CD4-positive, alpha-beta T cell treated with Interleukin-2 at 100 ng/mL for 4 hours (primary cell): Measurements from ENCODE around the gene TSC22D2.
"Not testable (repeated sequence)": the region's sequence is repeated elsewhere in the genome, so short reads cannot be mapped to it uniquely, and the experiment has no call there.

Experiments used
- DNase-seq: peaks from one replicate; pipeline ENCODE4 v3.0.0-alpha.2; 2020; ENCODE audit warnings: low spot score

The TSC22D2 gene

DNA sequence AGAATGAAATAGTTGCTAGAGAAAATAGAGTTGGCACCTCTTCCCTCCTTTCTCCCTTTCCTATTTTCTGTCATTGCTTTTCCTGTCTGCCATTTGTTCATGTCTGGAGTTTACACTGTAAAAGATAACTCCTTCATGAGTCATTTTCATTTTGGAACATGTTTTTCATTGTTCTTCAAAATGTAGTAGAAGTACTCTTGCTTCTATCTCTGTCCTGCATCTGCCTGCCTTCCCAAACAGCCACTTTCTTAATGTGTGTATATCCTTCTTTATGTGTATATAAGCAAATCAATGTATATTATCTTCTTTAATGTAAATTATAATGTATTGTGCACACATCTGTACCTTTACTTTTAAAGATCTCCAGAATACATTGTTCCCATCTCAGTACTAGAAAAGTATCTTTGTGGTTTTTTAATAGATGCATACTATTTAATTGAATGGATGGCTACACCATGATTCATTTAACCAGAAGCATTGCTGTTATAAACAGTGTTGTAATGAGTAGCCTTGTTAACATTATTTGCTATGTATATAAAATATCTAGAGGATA is 41.1 kb downstream of the TSC22D2 start:
- DNase-seq: no peak

DNA sequence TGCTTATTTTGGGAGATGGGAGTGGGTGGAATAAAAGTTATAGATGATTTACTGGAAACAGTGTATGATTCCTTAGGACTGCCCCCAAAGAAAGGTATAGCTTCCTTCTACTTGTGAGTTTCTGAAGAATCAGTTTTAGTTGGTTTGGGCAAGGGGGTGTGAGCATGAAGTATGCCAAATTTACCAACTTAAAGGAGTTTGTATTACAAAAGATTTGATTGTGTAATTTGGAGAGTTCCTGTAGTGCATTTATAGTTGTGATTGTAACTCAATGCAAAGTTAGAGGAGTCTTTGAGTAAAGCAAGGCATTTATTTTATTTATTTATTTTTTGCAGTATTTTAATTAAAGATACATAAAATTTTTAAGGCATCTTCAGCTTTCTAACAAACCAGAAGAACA is 42.8 kb downstream of the TSC22D2 start:
- no peak for DNase-seq

DNA sequence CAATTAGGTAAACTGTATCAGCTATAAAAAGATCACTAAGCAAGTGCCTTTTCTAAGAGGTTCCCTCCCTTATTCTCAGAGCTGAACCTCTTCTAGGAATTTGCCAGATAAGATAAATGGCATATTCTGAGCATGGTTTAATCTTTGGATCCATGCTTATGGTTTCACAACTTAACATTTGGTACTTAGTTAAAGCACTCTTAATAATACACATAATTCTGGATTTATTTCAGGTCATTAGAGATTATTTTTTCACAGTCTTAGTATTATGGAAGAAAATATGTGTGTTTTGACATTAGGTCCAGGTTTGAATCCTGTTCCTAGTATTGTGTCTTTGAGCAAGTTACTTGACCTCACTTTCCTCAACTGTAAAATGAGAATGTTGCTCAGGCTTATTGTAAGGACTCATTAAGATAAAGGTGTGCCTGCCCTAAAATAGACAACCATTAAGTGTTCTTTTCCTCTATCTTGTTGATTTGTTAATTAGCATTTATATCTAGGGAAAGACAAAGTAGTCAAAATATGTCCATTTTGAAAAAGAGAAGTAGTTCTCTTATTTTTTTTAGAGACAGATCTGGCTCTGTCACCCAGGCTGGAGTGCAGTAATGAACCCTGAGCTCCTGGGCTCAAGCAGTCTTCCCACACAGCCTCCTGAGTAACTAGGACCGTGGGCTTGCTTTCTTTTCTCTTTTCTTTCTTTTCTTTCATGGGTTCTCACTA is 43.4 kb downstream of the TSC22D2 start:
- DNase-seq: peak; percentile 7

DNA sequence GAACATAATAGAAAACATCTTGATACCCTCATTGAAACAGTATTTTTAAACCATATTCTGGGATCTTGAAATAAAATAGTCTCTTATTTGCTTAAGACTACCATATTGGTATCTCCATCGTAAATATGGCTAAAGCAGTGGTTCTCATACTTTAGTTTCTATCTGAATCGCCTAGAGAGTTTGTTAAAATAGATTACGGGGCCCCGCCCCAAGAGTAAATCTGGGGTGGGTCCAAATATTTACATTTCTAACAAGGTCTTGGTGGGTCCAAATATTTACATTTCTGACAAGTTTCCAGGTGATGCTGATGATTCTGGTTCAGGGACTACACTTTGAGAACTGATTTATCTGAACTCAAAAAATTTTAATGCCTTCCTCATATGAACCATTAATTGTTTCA is 45.3 kb downstream of the TSC22D2 start:
- no peak for DNase-seq

DNA sequence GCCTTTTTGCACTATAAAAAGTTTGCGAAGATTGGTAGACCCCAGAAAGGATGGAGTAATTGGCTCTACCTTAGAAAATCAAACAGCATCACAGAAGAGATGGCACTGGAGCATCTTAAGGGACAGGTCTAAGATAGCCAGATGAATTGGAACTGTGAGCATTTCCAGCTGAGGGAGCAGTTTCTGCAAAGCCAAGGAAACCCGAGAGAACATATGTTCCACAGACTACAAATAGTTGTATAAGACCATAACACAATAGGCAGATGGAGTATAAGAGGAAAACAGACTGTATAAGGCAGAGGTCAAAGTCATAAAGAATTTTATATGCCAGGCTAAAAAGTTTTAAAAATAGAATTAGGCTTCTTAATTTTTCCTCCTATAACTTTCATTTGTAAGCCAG is 46.0 kb downstream of the TSC22D2 start:
- DNase-seq: no peak

DNA sequence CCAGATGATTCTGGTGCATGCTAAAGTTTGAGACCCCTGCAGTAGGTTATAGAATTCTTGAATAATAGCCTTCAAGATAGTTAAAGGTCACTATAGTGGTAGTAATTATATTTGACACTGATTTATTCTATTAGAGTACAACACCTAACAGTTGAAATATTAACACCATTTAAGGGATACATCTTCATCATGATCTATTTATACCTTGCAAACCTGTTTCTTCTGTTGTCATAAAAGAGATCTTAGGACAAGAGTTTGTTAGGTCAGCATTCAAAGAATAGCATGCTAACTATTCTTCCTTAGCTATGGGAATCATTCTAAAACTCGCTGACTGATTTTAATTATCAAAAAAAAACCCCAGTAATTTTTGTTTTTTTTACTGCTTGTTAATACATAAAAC is 46.5 kb downstream of the TSC22D2 start:
- no peak for DNase-seq

DNA sequence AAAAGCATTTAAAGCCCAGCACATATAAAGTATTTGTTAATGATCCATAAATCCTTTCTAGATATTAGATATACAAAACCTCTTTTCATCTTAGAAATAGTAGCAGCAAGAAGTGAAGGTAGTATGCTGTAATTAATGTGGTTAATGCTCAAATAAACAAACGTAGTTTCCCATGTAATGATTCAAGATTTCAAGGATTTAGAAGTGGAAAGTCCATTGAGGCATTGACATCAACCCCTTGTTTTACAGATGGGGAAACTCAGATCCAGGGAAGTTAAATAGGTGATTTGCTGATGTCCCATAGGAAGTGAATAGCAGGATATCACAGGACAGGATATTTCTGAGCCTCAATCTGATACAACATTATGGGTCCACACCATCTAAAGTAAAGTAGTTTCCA is 47.2 kb downstream of the TSC22D2 start:
- no peak for DNase-seq

DNA sequence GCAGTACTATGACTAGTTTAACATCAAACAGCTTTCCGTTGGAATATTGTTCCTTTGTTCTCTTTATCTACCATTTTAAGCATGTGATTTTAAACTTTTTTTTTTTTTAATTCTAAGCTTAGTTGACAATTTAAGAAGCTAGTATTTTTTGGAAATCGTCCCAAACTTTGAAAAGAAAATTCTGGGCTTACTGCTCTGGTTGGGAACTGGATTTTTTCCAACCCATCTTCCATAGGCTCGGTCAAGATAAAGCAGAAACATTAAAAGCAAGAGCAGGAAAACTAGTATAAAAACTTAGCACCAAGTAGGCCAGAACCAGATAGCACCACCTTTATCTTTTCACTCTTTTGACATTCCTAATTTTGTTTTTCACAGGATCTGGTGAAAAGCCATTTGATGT is 49.9 kb downstream of the TSC22D2 start:
- no peak for DNase-seq

DNA sequence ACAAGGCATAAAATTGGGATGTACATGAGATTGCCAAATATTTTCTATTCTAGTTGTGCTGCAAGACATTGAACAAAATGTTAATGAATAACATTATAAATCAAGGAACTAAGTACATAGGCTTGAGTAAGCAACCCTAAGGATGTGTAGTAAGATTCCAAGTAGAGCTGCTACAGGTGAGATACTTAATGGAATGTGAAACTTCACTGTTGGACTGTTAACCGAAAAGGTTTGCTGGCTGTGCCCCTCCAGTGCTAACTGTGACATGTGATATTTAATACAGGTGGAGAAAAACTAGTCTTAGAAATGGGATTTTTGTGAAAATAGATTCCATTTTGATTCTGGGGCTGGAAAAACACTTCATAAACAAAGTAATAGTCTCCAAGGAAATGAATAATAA is 52.4 kb downstream of the TSC22D2 start:
- no peak for DNase-seq

DNA sequence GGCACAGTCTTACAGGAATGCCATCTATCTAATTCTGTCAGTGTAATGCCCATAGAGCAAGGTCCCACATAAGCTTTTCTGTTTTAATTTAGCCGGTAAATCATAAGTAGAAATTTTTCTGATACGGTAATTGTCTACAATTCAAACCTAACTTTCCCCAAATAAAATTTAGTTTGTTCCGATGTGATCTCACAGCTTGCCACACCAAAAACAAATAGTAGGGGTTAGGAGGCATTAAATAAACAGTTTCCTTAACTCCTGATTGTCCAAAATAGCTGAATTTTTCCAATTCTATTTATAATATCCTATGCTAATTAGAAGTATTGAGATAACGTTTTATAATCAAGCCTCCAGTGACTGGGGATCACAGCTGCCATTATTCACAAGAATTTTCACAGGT is 53.3 kb downstream of the TSC22D2 start:
- DNase-seq: no peak

DNA sequence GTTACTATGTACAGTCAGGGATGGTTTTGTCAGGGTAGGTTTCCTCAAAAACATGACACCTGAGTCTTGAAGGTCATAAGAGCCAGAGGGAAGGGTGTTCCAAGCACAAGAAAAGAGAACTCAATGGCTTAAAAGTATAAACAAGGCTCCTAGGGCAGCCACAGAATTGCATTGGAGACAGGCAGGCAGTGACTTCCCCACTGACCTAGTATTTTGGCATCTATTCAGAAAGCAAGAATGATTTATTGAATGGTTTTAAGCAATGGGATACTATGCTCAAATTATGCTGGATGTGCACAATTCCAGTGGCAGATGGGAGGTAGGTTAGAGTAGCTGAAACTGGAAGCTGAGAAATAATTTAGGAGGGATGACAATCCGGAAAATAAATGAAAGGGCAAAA is 54.0 kb downstream of the TSC22D2 start:
- DNase-seq: no peak

DNA sequence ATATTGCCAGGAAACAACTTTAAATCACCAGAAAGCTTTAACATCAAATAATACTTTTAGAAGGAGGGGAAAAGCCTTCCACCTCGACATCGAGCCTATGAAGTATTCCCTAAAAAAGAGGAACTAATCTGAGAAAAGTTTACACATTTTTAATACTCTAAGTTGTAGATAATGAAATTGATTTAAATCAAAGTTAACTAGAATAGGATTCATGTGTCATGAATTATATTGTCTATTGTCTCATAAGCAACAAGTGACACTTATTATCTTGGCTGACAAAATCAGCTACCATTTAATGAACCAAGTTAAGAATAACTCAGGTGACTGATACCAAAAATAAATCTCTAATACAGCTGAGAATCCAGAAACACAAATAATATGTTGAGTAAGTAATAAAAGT is 56.6 kb downstream of the TSC22D2 start:
- DNase-seq: no peak

DNA sequence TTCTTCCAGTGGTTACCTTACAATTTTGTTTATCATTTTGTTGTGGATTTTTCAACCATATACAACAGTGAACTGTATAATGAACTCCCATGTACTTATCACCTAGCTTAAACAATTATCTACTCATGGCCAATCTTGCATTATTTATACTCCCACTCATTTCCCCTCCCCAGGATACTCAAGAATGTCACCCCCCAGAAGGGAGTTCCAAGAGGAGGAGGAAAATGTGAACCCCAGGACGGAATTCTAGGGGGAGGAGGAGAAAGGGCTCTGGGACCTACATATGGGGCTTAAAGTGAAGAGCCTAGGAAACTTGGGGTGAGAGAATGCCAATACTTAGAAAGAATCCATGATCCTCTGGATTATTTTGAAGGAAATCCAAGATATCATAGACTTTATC is 59.3 kb downstream of the TSC22D2 start:
- DNase-seq: no peak

DNA sequence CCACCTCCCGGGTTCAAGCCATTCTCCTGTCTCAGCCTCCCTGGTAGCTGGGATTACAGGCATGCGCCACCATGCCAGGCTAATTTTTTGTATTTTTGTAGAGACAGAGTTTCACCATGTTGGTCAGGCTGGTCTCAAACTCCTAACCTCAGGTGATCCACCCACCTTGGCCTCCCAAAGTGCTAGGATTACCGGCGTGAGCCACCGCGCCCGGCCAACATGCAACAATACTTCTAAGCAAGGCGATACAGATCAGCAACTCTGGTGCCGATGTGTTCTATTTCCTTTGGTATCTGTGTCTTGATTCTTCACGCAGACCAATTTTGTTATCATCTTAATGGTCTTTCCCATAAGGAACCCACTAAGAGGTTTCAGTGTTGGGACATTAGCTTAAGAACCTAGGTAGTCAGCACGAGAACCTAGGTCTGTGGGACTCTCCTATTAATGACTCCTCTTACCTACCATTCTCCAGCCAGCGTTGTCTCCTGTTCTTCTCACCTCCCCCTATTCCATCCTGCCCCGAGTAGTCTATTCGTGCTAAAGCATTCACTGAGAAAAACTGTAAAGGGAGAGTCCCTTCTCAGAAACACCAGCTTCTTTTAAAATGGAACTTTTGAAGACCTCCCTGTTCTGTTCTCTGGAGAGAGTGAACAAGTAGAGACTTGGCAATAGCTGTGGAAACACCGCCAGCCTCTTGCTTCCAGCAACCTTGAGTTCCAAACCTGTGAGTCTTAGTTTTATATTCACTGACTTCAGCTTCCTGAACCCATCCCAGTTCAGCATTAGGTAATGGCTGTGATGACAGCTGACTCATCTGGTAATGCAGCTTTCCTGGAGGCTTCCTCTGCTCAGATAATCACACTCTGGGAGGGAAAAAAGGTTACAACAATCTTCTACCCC is 61.2 kb downstream of the TSC22D2 start:
- no peak for DNase-seq

DNA sequence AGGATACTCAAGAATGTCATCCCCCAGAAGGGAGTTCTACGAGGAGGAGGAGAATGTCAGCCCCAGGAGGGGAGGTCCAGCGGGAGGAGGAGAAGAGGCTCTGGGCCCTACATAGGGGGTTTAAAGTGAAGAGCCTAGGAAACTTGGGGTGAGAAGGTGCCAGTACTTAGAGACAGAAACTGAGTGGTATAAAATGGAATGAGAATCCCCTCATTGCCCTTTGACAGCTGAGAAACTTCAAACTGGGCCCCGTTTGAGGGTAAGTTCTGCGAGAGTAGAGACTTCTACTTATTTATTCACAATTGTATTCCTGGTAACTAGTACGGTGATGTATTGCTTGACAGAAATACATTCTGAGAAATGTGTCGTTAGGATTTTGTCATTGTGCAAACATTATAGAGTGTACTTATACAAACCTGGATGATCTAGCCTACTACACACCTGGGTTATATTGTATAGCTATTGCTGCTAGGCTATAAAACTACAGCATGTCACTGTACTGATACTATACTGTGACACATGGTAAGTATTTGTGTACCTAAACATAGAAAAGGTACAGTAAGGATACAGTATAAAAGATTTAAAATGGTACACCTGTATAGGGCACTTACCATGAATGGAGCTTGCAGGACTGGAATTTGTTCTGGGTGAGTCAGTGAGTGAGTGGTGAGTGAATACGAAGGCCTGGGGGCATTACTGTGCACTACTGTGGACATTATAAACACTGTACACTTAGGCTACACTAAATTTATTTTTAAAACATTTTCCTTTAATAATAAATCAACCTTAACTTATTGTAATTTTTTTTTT is 62.0 kb downstream of the TSC22D2 start:
- DNase-seq: no peak

DNA sequence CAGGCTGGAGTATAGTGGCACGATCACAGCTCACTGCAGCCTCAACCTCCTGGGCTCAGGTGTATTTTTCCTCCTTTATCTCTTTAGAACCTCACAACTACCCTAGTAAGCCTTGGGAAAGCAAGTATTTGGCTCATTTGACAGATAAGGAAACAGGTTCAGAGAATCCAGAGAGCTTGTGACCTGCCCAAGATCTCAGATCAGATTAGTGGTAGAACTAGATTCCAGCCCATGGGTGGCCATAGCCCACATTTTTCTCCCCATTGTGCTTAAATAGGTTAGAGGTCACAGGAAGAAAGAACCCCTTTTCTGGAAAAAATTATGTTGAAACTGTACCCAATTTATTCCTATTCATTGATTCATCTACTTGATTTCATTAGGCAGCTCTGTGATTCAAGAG is 64.3 kb downstream of the TSC22D2 start:
- DNase-seq: no peak

DNA sequence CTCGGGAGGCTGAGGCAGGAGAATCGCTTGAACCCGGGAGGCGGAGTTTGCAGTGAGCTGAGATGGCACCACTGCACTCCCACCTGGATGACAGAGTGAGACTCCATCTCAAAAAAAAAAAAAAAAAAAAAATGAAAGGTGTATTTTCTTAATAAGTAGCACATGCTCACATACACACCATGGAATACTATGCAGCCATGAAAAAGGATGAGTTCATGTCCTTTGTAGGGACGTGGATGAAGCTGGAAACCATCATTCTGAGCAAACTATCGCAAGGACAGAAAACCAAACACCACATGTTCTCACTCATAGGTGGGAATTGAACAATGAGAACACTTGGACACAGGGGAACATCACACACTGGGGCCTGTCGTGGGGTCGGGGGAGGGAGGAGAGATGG is 65.1 kb downstream of the TSC22D2 start:
- DNase-seq: not testable (repeated sequence)

DNA sequence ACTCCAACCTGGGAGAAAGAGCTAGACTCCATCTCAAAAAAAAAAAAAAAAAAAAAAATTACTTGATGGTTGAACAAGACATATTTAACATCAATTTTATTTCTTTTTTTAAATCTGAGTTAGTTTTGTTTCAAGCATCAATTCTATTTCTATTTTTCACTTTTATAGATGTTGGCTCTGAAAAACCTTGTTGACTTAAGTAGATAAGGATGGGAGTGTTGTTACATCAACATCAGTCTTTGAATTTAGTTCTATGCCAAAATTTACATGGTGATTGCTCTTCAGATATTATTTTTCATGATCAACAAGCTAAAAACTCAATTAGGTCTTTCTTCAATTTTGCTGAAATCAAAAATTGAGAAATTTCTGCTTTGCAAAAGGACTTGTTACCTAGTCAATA is 71.3 kb downstream of the TSC22D2 start:
- no peak for DNase-seq

DNA sequence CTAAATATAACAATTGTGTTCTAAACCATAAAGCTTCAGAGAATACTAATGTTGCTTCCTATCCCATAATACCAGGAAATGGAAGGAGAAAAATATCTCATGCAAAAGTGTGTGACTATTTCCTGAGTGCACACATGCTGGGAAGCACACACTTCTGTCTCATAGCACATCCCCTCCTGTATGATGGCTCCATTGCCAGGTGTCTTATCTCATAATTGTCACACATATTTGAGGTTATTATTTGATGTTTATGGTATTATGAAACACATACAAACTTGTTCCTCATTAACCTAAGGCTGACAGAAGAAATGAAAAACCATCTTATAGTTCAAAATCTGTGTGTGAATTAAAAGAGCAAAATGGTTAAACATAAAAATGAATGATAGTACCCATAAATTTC is 72.8 kb downstream of the TSC22D2 start:
- no peak for DNase-seq

DNA sequence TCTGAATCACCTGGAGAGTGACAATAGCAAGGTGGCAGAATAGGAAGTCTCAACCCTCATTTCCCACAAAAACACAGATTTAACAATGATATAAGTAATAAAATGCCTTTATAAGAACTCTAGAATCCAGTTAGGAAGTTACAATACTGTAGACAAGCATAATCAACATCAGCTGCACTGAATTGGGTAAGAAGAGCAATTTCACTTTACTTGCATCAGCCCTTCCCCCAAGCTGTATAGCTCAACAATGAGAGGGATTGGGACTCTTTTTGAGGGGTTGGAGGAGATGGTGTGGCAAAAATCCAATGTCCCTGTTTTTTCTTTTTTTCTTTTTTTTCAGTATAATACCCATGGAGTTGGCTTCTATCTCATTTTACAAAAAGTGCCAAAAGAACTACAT is 75.1 kb downstream of the TSC22D2 start:
- DNase-seq: no peak

DNA sequence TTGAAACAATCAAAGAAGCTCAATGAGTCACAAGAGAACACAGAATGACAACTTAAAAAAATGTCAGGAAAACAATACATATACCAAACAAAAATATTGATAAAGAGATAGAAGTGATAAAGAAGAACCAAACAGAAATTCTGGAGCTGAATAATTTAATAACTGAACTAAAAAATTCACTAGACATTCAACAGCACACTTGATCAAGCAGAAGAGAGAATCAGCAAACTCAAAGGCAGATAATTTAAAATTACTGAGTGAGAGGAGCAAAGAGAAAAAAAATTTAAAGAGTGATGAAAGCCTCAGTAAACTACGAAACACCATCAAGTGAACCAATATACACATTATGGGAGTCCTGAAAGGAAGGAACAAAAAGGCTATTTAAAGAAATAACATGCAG is 76.3 kb downstream of the TSC22D2 start:
- DNase-seq: no peak

DNA sequence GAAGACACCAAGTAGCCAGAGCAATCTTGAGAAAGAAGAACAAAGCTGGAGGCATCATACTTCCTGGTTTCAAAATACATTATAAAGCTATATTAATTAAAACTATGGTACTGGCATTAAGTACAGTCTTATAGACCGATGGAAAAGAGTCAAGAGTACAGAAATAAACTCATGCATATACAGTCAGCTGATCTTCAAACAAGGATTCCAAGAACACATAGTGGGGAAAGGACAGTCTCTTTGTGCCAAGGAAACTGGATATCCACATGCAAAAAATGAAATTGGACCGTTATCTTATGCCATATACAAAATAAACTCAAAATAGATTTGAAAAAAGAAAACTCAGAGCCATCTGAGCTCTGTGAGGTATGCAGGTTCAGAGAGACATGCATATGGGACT is 80.8 kb downstream of the TSC22D2 start:
- no peak for DNase-seq
